PC-9 (cell line): Measurements from ENCODE around the gene FOXG1.
A peak's percentile ranks its signal among the peaks of the same experiment; 100 is the strongest.

Experiments
- EZH2 ChIP-seq: fragments of 200-600 bp; sonication (generic); IDR thresholded peaks from 2 replicates; pipeline ENCODE4 v1.8.0; 2017; ENCODE audit warnings: antibody characterized with exemption, low read depth
- TF ChIP-seq, protein P1 (sequence below): fragments of 200-600 bp; sonication (generic); conservative IDR thresholded peaks from 2 replicates; pipeline ENCODE4 v1.6.1; 2017; ENCODE audit warnings: mixed run types, antibody characterized with exemption, mild to moderate bottlenecking, moderate library complexity

DNA sequence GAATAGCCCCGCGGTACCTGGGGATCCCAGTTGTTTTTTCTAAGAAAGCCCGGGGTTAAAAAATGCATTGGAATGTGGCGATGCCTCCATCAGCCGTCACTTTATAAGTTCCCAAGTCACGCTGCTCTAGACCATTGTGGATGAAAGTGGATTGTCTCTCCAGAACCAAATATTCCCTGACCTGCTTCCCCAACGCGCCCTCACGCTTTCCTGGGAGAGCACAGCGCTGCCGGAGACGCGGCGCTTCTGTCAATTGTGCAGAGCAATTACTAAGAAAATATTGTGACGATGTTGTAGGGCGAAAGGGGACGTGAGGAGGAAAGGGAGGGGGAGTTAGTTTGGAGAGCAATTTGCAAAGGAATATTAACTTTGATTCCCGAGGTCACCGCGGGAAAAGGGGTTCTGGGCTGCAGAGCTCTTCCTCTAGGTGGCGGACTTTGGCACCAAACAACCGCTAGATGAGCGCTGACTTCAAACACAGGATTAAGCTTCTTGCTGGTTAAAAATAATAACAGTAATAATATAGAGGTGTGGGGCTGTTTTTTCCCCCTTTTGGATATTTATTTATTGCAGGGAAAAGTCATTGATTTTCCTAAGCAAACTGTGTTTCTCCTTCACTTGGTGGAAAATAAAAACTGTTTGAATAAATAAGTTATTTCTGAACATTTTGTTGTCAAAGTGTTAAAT, 9.6 kb upstream of the FOXG1 start:
- TF ChIP-seq, protein P1, sequence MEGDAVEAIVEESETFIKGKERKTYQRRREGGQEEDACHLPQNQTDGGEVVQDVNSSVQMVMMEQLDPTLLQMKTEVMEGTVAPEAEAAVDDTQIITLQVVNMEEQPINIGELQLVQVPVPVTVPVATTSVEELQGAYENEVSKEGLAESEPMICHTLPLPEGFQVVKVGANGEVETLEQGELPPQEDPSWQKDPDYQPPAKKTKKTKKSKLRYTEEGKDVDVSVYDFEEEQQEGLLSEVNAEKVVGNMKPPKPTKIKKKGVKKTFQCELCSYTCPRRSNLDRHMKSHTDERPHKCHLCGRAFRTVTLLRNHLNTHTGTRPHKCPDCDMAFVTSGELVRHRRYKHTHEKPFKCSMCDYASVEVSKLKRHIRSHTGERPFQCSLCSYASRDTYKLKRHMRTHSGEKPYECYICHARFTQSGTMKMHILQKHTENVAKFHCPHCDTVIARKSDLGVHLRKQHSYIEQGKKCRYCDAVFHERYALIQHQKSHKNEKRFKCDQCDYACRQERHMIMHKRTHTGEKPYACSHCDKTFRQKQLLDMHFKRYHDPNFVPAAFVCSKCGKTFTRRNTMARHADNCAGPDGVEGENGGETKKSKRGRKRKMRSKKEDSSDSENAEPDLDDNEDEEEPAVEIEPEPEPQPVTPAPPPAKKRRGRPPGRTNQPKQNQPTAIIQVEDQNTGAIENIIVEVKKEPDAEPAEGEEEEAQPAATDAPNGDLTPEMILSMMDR: peak; percentile 25; the same call in 1 of the 2 replicates
- no peak for TF ChIP-seq EZH2
